Neural crest cell (in vitro differentiated cells): ENCODE measurements around the gene MEI4. TPM values are rescaled to one million over a fixed set of nuclear protein-coding genes. Genes with fewer than 3 reads are reported as not detected.

Source experiments
- DNase-seq: peaks from one replicate; pipeline ENCODE4 v3.0.0; 2021; ENCODE audit warnings: low read depth, mixed read lengths, low spot score
- H3K27ac Mint-ChIP-seq: one replicate; pipeline ENCODE4 v1.8.0; 2021; ENCODE audit warnings: mild to moderate bottlenecking, mixed read lengths; ENCODE audit not compliant: unreplicated experiment
- H3K27me3 Mint-ChIP-seq: 2 replicates; pipeline ENCODE4 v1.8.0; 2021; ENCODE audit warnings: low read depth, mild to moderate bottlenecking, mixed read lengths
- H3K36me3 Mint-ChIP-seq: 2 replicates; pipeline ENCODE4 v1.8.0; 2021; ENCODE audit warnings: low read depth, mild to moderate bottlenecking, mixed read lengths
- H3K4me1 Mint-ChIP-seq: 2 replicates; pipeline ENCODE4 v1.8.0; 2021; ENCODE audit warnings: mixed read lengths
- H3K4me3 Mint-ChIP-seq: one replicate; pipeline ENCODE4 v1.8.0; 2021; ENCODE audit warnings: mild to moderate bottlenecking, mixed read lengths
- H3K9me3 Mint-ChIP-seq: 2 replicates; pipeline ENCODE4 v1.8.0; 2021; ENCODE audit warnings: mixed read lengths
- CTCF ChIP-seq: fragments of 200-600 bp; sonication (generic); conservative IDR thresholded peaks from 2 replicates; pipeline ENCODE4 v1.5.0; 2021; ENCODE audit warnings: antibody characterized with exemption, mild to moderate bottlenecking
- total RNA-seq: library from RNA; stranded (reverse); gene quantifications from 2 replicates; pipeline ENCODE4 v1.2.1, GENCODE V29; 2021

Gene MEI4
- total RNA-seq, 1 donor from 2014 or later = 0.44 TPM

DNA sequence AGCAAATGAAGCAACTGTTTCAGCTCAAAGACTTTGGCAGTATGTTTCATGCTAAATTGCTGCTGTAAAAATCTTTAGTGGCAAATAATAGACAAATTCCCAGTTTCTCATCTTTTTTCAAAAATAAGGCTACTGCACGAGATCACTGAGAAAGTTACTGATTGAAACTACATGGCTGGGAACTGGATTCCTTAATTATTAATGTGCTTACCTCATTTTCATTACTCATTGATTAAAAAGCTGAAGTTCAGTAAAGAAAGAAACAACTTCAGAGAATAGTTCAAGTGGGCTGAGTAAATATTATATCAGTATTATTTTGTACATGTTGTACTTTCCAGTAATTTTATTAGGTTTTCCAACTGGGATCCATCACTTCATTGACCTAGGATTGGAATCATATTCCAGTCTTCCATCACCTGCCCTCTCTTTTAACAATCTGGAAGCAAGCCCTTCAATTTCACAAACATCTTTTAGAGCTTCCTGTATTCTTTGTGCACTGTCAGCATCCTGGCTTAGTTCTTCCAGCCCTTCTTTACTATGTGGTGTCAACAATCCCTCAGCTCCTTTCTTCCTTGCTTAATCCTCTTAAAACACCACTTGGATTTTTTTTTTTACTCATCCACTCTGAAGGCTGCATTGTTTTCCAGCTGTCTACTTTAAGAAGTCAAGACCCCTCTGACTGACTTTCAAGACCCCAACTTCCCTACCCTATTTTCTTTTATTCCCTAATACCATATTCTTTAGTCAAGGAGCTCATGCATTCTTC is 4.3 kb downstream of the MEI4 start:
- H3K4me1 Mint-ChIP-seq = peaks cover 10% of the 10 kb centered on the region
- no peak overlapping the region for H3K27ac Mint-ChIP-seq
- DNase-seq = no peak
- TF ChIP-seq CTCF = no peak
- H3K4me3 Mint-ChIP-seq = no peak overlapping the region
- H3K27me3 Mint-ChIP-seq = no peaks in the 10 kb centered on the region
- no peaks in the 10 kb centered on the region for H3K36me3 Mint-ChIP-seq
- H3K9me3 Mint-ChIP-seq = peaks cover 5% of the 10 kb centered on the region

- no peak overlapping the region for H3K27ac Mint-ChIP-seq
- no peaks in the 10 kb centered on the region for H3K4me1 Mint-ChIP-seq
- no peak overlapping the region for H3K4me3 Mint-ChIP-seq
- no peaks in the 10 kb centered on the region for H3K27me3 Mint-ChIP-seq
- no peak for TF ChIP-seq CTCF
- no peaks in the 10 kb centered on the region for H3K36me3 Mint-ChIP-seq
- H3K9me3 Mint-ChIP-seq = no peaks in the 10 kb centered on the region
- no peak for DNase-seq
Observed at GRCh38 chr6:77666340-77666739, 13.5 kb downstream of the MEI4 start.

- Mint-ChIP-seq H3K9me3 (no peaks in the 10 kb centered on the region), H3K4me1 (no peaks in the 10 kb centered on the region), H3K36me3 (no peaks in the 10 kb centered on the region), H3K4me3 (no peak overlapping the region), H3K27ac (no peak overlapping the region), H3K27me3 (no peaks in the 10 kb centered on the region)
- no peak for DNase-seq
- no peak for TF ChIP-seq CTCF
Observed at GRCh38 chr6:77666846-77667245, 14.0 kb downstream of the MEI4 start.

DNA sequence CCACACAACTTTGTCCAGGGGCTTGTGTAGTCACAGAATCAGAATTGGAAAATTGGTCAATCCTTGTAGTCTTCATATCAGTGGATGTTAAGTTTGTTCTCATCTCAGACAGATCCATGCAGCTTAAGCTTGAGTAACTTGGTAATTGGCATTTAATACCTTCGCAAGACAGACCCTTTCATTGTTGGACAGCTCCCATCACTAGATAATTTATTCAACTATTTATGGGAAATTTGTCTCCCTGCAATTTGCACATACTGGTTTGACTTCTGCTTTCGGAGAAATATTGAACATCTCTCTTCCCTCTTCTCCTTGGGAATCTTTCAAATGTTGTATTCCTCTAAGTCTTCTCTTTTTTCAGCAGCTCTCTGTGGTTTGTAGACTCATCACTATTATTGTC is 17.1 kb downstream of the MEI4 start:
- no peak overlapping the region for H3K27ac Mint-ChIP-seq
- DNase-seq = no peak
- TF ChIP-seq CTCF = no peak
- no peak overlapping the region for H3K4me3 Mint-ChIP-seq
- no peaks in the 10 kb centered on the region for H3K9me3 Mint-ChIP-seq
- H3K4me1 Mint-ChIP-seq = no peaks in the 10 kb centered on the region
- H3K27me3 Mint-ChIP-seq = no peaks in the 10 kb centered on the region
- H3K36me3 Mint-ChIP-seq = no peaks in the 10 kb centered on the region

DNA sequence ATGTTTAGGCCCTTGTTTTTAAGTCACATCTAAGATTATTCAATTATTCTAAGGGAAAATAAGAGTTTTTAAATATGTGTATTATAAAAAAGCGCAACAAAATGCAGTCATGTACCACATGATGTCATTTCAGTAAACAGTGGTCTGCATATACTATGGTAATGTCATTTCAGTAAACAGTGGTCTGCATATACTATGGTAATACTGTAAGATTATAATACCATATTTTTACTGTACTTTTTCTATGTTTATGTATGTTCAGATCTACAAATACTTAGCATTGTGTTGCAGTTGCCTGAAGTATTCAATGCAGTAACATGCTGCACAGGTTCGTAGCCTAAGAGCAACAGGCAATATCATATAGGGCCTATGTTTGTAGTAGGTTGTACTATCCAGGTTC is 21.4 kb downstream of the MEI4 start:
- no peaks in the 10 kb centered on the region for H3K27me3 Mint-ChIP-seq
- TF ChIP-seq CTCF = no peak
- no peaks in the 10 kb centered on the region for H3K4me1 Mint-ChIP-seq
- H3K4me3 Mint-ChIP-seq = no peak overlapping the region
- H3K9me3 Mint-ChIP-seq = no peaks in the 10 kb centered on the region
- DNase-seq = no peak
- H3K36me3 Mint-ChIP-seq = no peaks in the 10 kb centered on the region
- H3K27ac Mint-ChIP-seq = no peak overlapping the region
